ENCODE data around the gene CCDC197.

DNA sequence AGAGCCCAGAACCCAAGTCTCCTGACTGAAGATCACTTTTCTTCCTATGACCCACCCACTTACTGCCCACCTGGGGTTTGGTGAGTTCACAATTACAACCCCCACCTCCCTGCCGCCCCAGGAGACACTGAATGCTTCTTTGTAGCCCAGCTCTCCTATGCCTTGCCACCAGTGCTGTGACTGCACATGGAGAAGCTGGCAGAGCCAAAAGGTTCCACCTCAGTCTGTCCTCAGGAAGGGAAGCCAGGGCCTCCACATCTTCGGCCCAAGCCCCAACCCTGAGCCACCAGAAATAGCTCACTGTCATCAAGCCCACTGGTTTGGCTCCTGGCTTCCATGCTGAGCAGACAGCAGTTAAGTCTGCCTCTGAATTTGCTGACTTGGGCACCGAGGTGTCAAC is 54.7 kb downstream of the CCDC197 start:
- TF ChIP-seq CTCF (IDR thresholded peaks at IDR 0.05): no peak
- no peak for TF ChIP-seq POLR2A (IDR thresholded peaks at IDR 0.05)
- no peak for TF ChIP-seq POLR2AphosphoS5 (IDR thresholded peaks at IDR 0.05)

Data from prostate gland (tissue), 2 donors.